Panc1 (cell line): ENCODE measurements around the gene FBXL4. TPM values are rescaled to one million over a fixed set of nuclear protein-coding genes. Genes with fewer than 3 reads are reported as not detected.

Experiments used
- ATAC-seq: fragments of 200-7000 bp; cut with Tn5 transposase; 2 replicates; pipeline ENCODE4 v1.9.1; 2020; ENCODE audit warnings: mild to moderate bottlenecking, moderate library complexity
- BruUV-seq: library from RNA; stranded (reverse); fragments of 400-500 nt; replicated peaks from 2 replicates; lab custom pipeline; 2021; lab: Mats Ljungman, UMichigan
- CTCF ChIA-PET: fragments of 300-600 bp; sonication (Branson Sonifier 250); formaldehyde crosslinking; loops from one replicate; lab custom pipeline; 2022; ENCODE audit warnings: antibody characterized with exemption; lab: Charles Lee
- POLR2A ChIA-PET: fragments of 300-600 bp; sonication (Branson Sonifier 250); formaldehyde crosslinking; loops from one replicate; lab custom pipeline; 2022; ENCODE audit warnings: antibody characterized with exemption; lab: Charles Lee
- DNase-seq: peaks from one replicate; pipeline ENCODE4 v3.0.0-alpha.2; 2010; ENCODE audit warnings: low read depth, low spot score
- H3K27ac ChIP-seq: 2 replicates; pipeline ENCODE4 v1.5.1; 2011; ENCODE audit warnings: mild to moderate bottlenecking, low read length, inconsistent platforms
- H3K27me3 ChIP-seq: fragments of 200-500 bp; sonication (Bioruptor generic); 2 replicates; pipeline ENCODE4 v1.6.0; 2014; ENCODE audit warnings: low read length, inconsistent platforms; ENCODE audit not compliant: control insufficient read depth, insufficient read depth
- H3K36me3 ChIP-seq: fragments of 200-500 bp; sonication (Bioruptor generic); 2 replicates; pipeline ENCODE4 v1.5.1; 2014; ENCODE audit warnings: inconsistent platforms, mild to moderate bottlenecking, low read length, moderate library complexity; ENCODE audit not compliant: control insufficient read depth, insufficient read depth
- H3K4me1 ChIP-seq: 2 replicates; pipeline ENCODE4 v1.5.1; 2011; ENCODE audit warnings: inconsistent platforms, mild to moderate bottlenecking, low read length, moderate library complexity; ENCODE audit not compliant: control insufficient read depth, insufficient read depth
- H3K4me3 ChIP-seq, 2 experiments: 2 replicates each; pipeline ENCODE4 v1.5.1; 2011 to 2012; ENCODE audit warnings: low read depth in 2 of 2, low read length in 2 of 2, mild to moderate bottlenecking in 2 of 2, inconsistent platforms in 1 of 2, moderate library complexity in 1 of 2
- H3K9me3 ChIP-seq: fragments of 200-500 bp; sonication (Bioruptor generic); 2 replicates; pipeline ENCODE4 v1.5.1; 2014; ENCODE audit warnings: low read depth, mild to moderate bottlenecking, inconsistent platforms, low read length, moderate library complexity; ENCODE audit not compliant: control insufficient read depth, insufficient read depth
- POLR2AphosphoS5 ChIP-seq: IDR thresholded peaks from 2 replicates; pipeline ENCODE4 v1.6.1; 2012; ENCODE audit warnings: mild to moderate bottlenecking, low read depth, low read length, moderate library complexity
- REST ChIP-seq, 2 experiments: IDR thresholded peaks; 2 replicates each; pipeline ENCODE4 v1.6.1; 2011 to 2012; ENCODE audit warnings: low read depth in 2 of 2, control low read depth in 1 of 2, low read length in 1 of 2, mild to moderate bottlenecking in 1 of 2, moderate library complexity in 1 of 2; ENCODE audit not compliant: insufficient read depth in 1 of 2
- SIN3A ChIP-seq: IDR thresholded peaks from 2 replicates; pipeline ENCODE4 v1.6.1; 2012; ENCODE audit warnings: low read depth, mild to moderate bottlenecking, low read length, moderate library complexity, borderline replicate concordance; ENCODE audit not compliant: insufficient read depth
- TCF7L2 ChIP-seq: IDR thresholded peaks from 2 replicates; pipeline ENCODE4 v1.6.1; 2011; ENCODE audit warnings: mild to moderate bottlenecking, low read depth, low read length, inconsistent platforms
- in situ Hi-C: cut with HindIII; loops from 2 replicates; pipeline ENCODE4 v1.10.0; 2016; ENCODE audit warnings: low sequenced_read_pairs, low pct_unique_long_range_greater_than_20kb
- intact Hi-C: fragments of 100-400 bp; cut with micrococcal nuclease; formaldehyde crosslinking; loops from one replicate; pipeline ENCODE4 v1.10.0; 2022; ENCODE audit not compliant: unreplicated experiment
- total RNA-seq: library from RNA; stranded (reverse); gene quantifications from one replicate; pipeline ENCODE4 v1.2.1, GENCODE V29; 2021; ENCODE audit not compliant: unreplicated experiment
- TF ChIP-seq, protein P1 (sequence below): fragments of 450-650 bp; IDR thresholded peaks from 2 replicates; pipeline ENCODE4 v1.5.1; 2017; ENCODE audit warnings: mild to moderate bottlenecking

The FBXL4 gene
- total RNA-seq, 1 experiment from 2014 or later: 11.5 TPM

GRCh38 chr6:98880486-98880885 is 67.3 kb downstream of the FBXL4 start:
- no TSS peak for BruUV-seq
- ChIA-PET POLR2A (interaction anchor here (0.6 kb wide), 1 partner anchor 151 kb away, joined by 4 read pairs; no protein-coding TSS in a partner anchor), CTCF (no interaction called here)
- H3K4me3 ChIP-seq: no peak overlapping the region
- H3K4me1 ChIP-seq: no peaks in the 10 kb centered on the region
- intact Hi-C loops: no loop called here
- TF ChIP-seq TCF7L2 (no peak), POLR2AphosphoS5 (no peak), SIN3A (no peak), REST (IDR thresholded peaks at IDR 0.05; ENCODE audit: insufficient read depth in 1 of 2, low read depth in 2 of 2, low read length in 1 of 2) (no peak)
- TF ChIP-seq, protein P1, sequence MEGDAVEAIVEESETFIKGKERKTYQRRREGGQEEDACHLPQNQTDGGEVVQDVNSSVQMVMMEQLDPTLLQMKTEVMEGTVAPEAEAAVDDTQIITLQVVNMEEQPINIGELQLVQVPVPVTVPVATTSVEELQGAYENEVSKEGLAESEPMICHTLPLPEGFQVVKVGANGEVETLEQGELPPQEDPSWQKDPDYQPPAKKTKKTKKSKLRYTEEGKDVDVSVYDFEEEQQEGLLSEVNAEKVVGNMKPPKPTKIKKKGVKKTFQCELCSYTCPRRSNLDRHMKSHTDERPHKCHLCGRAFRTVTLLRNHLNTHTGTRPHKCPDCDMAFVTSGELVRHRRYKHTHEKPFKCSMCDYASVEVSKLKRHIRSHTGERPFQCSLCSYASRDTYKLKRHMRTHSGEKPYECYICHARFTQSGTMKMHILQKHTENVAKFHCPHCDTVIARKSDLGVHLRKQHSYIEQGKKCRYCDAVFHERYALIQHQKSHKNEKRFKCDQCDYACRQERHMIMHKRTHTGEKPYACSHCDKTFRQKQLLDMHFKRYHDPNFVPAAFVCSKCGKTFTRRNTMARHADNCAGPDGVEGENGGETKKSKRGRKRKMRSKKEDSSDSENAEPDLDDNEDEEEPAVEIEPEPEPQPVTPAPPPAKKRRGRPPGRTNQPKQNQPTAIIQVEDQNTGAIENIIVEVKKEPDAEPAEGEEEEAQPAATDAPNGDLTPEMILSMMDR: no peak
- no peak for DNase-seq
- in situ Hi-C loops: no loop called here
- ATAC-seq: no peak
- H3K27ac ChIP-seq: no peak overlapping the region
- H3K36me3 ChIP-seq: no peaks in the 10 kb centered on the region; the same call in 1 of the 2 replicates
- no peaks in the 10 kb centered on the region for H3K9me3 ChIP-seq
- H3K27me3 ChIP-seq: no peaks in the 10 kb centered on the region

GRCh38 chr6:98877250-98877649 is 70.5 kb downstream of the FBXL4 start:
- Histone ChIP-seq H3K27me3 (no peaks in the 10 kb centered on the region), H3K27ac (no peak overlapping the region), H3K4me3 (no peak overlapping the region), H3K9me3 (no peaks in the 10 kb centered on the region), H3K36me3 (no peaks in the 10 kb centered on the region), H3K4me1 (no peaks in the 10 kb centered on the region)
- POLR2A ChIA-PET: no interaction called here
- CTCF ChIA-PET: no interaction called here
- BruUV-seq: no TSS peak
- in situ Hi-C loops (no loop called here), intact Hi-C loops (no loop called here)
- TF ChIP-seq POLR2AphosphoS5 (no peak), REST (IDR thresholded peaks at IDR 0.05; ENCODE audit: insufficient read depth in 1 of 2, low read depth in 2 of 2, low read length in 1 of 2) (no peak), SIN3A (no peak), TCF7L2 (no peak)
- TF ChIP-seq, protein P1: no peak
- ATAC-seq: no peak
- no peak for DNase-seq
